ENCODE results near the gene C11orf24. TPM values are rescaled to one million over a fixed set of nuclear protein-coding genes. Genes with fewer than 3 reads are reported as not detected.
"Not testable (repeated sequence)": the region's sequence is repeated elsewhere in the genome, so short reads cannot be mapped to it uniquely, and the experiment has no call there.

C11orf24 gene
- polyA plus RNA-seq, 1 of the 3 experiments (the other 2 are of a cell fraction), result 50.9 TPM

GRCh38 chr11:68287419-68287818 lies 15.6 kb upstream of the C11orf24 start (continued):
- no peak for TF ChIP-seq PBX3 (IDR thresholded peaks at IDR 0.05)
- TF ChIP-seq TCF12 (IDR thresholded peaks at IDR 0.05), result no peak
- no peak for TF ChIP-seq USF2 (IDR thresholded peaks at IDR 0.05; ENCODE audit: borderline replicate concordance, low read depth, low read length)
- TF ChIP-seq MEF2A (IDR thresholded peaks at IDR 0.05; ENCODE audit: borderline replicate concordance, low read depth), result no peak
- no peak for TF ChIP-seq YY1 (IDR thresholded peaks at IDR 0.05; ENCODE audit: low read depth)

- H3K4me2 ChIP-seq; H3K4me3 ChIP-seq (ENCODE audit: low read depth in 2 of 2, low read length in 1 of 2); DNase-seq; H3K9me2 ChIP-seq; POLR2A ChIA-PET; H4K20me1 ChIP-seq (ENCODE audit: insufficient read depth); H3K4me1 ChIP-seq (ENCODE audit: control insufficient read depth in 1 of 2, insufficient read depth in 2 of 2, low read depth in 1 of 2, low read length in 1 of 2); H3K27ac ChIP-seq (ENCODE audit: low read depth in 2 of 2, low read length in 1 of 2); H3F3A ChIP-seq (replicated peaks; ENCODE audit: insufficient read depth); H3K9me3 ChIP-seq; H3K9ac ChIP-seq; H3K27me3 ChIP-seq (ENCODE audit: insufficient read depth); H3K79me2 ChIP-seq (ENCODE audit: insufficient read depth); H2AFZ ChIP-seq (ENCODE audit: low read depth); H3K36me3 ChIP-seq (replicated peaks in 1 of 2; ENCODE audit: control insufficient read depth in 1 of 2, insufficient read depth in 2 of 2, low read length in 1 of 2): not testable (repeated sequence)
- CTCF ChIA-PET, result interaction anchor here (0.7 to 6.5 kb wide), 2 partner anchors 13 to 27 kb away, joined by 3 to 42 read pairs; no protein-coding TSS in a partner anchor
- 79% methylated on average over 3 of the region's 3 CpGs for WGBS (ENCODE audit: low lambda C conversion rate)
Observed at GRCh38 chr11:68284588-68284987, 12.8 kb upstream of the C11orf24 start.

GRCh38 chr11:68282861-68283230 lies 11.1 kb upstream of the C11orf24 start:
- Histone ChIP-seq H4K20me1 (ENCODE audit: insufficient read depth) (no peaks in the 10 kb centered on the region), H3K4me2 (no peak overlapping the region), H3K4me3 (ENCODE audit: low read depth in 2 of 2, low read length in 1 of 2) (no peak overlapping the region), H3K79me2 (ENCODE audit: insufficient read depth) (no peaks in the 10 kb centered on the region), H3K27ac (ENCODE audit: low read depth in 2 of 2, low read length in 1 of 2) (no peak overlapping the region), H3K9ac (no peak overlapping the region), H3K9me2 (no peaks in the 10 kb centered on the region), H3K9me3 (no peaks in the 10 kb centered on the region), H3K27me3 (ENCODE audit: insufficient read depth) (no peaks in the 10 kb centered on the region), H2AFZ (ENCODE audit: low read depth) (no peak overlapping the region), H3K36me3 (replicated peaks in 1 of 2; ENCODE audit: control insufficient read depth in 1 of 2, insufficient read depth in 2 of 2, low read length in 1 of 2) (no peaks in the 10 kb centered on the region), H3K4me1 (ENCODE audit: control insufficient read depth in 1 of 2, insufficient read depth in 2 of 2, low read depth in 1 of 2, low read length in 1 of 2) (no peaks in the 10 kb centered on the region), H3F3A (replicated peaks; ENCODE audit: insufficient read depth) (peaks cover 3% of the 10 kb centered on the region)
- WGBS (ENCODE audit: low lambda C conversion rate), result 83% methylated on average over 14 of the region's 14 CpGs
- ChIA-PET POLR2A (no interaction called here), CTCF (interaction anchor here (1.2 kb wide), 1 partner anchor 15 kb away, joined by 3 read pairs; no protein-coding TSS in a partner anchor)
- DNase-seq, result no peak
- no peak for TF ChIP-seq CHD2 (IDR thresholded peaks at IDR 0.05; ENCODE audit: low read length, partially characterized antibody)
- TF ChIP-seq ELF1 (IDR thresholded peaks at IDR 0.05), result no peak
- TF ChIP-seq SMC3 (IDR thresholded peaks at IDR 0.05; ENCODE audit: low read depth, low read length), result no peak
- TF ChIP-seq RXRA (IDR thresholded peaks at IDR 0.05; ENCODE audit: borderline replicate concordance, low read depth), result no peak
- TF ChIP-seq NFIC (IDR thresholded peaks at IDR 0.05; ENCODE audit: borderline replicate concordance), result no peak
- no peak for TF ChIP-seq USF2 (IDR thresholded peaks at IDR 0.05; ENCODE audit: borderline replicate concordance, low read depth, low read length)
- no peak for TF ChIP-seq SIN3A (IDR thresholded peaks at IDR 0.05; ENCODE audit: borderline replicate concordance, low read depth, low read length)
- TF ChIP-seq MAX (IDR thresholded peaks at IDR 0.05; ENCODE audit: low read depth), result no peak
- no peak for TF ChIP-seq TCF12 (IDR thresholded peaks at IDR 0.05)
- no peak for TF ChIP-seq CTCF (IDR thresholded peaks at IDR 0.05)
- no peak for TF ChIP-seq GATA2 (CRISPR knock-in tag; IDR thresholded peaks at IDR 0.05)
- TF ChIP-seq USF1 (IDR thresholded peaks at IDR 0.05; ENCODE audit: borderline replicate concordance, low read depth), result no peak

Measured in SK-N-SH (cell line).